Measurements from ENCODE around the gene MBNL2.

The MBNL2 gene

GRCh38 chr13:97185751-97186150, 36.4 kb upstream of the MBNL2 start:
- no peak overlapping the region for H3K27ac ChIP-seq

GRCh38 chr13:97188207-97188606, 33.9 kb upstream of the MBNL2 start:
- TF ChIP-seq CTCF (conservative IDR thresholded peaks at IDR 0.05) (no peak), ZFX (IDR thresholded peaks at IDR 0.05) (no peak)
- no peak overlapping the region for H3K27ac ChIP-seq

More at GRCh38 chr13:97185751-97186150, 36.4 kb upstream of the MBNL2 start:
- TF ChIP-seq CTCF (conservative IDR thresholded peaks at IDR 0.05) (no peak), ZFX (IDR thresholded peaks at IDR 0.05) (no peak)

- H3K27ac ChIP-seq: no peak overlapping the region
- TF ChIP-seq CTCF (conservative IDR thresholded peaks at IDR 0.05): no peak
- no peak for TF ChIP-seq ZFX (IDR thresholded peaks at IDR 0.05)
These were observed 32.2 kb upstream of the MBNL2 start for GRCh38 chr13:97189928-97190327.

- no peak overlapping the region for H3K27ac ChIP-seq
- TF ChIP-seq CTCF (conservative IDR thresholded peaks at IDR 0.05) (no peak), ZFX (IDR thresholded peaks at IDR 0.05) (no peak)
These were observed 31.0 kb upstream of the MBNL2 start for GRCh38 chr13:97191142-97191541.

GRCh38 chr13:97191615-97192014, 30.5 kb upstream of the MBNL2 start:
- TF ChIP-seq CTCF (conservative IDR thresholded peaks at IDR 0.05): no peak
- TF ChIP-seq ZFX (IDR thresholded peaks at IDR 0.05): no peak

GRCh38 chr13:97192166-97192565, 30.0 kb upstream of the MBNL2 start:
- no peak overlapping the region for H3K27ac ChIP-seq
- TF ChIP-seq ZFX (IDR thresholded peaks at IDR 0.05) (no peak), CTCF (conservative IDR thresholded peaks at IDR 0.05) (no peak)

More at GRCh38 chr13:97191615-97192014, 30.5 kb upstream of the MBNL2 start:
- no peak overlapping the region for H3K27ac ChIP-seq

- TF ChIP-seq CTCF (conservative IDR thresholded peaks at IDR 0.05): no peak
- TF ChIP-seq ZFX (IDR thresholded peaks at IDR 0.05): no peak
- no peak overlapping the region for H3K27ac ChIP-seq
These were observed 28.6 kb upstream of the MBNL2 start for GRCh38 chr13:97193577-97193976.
